ENCODE results near the gene CAMTA1.

- TF ChIP-seq POLR2A (IDR thresholded peaks at IDR 0.05; ENCODE audit: low read length) (no peak), GATA1 (IDR thresholded peaks at IDR 0.05; ENCODE audit: low read depth, low read length) (no peak)
Measured at GRCh38 chr1:6823793-6824192, 38.5 kb downstream of the CAMTA1 start.

All from erythroblast (primary cell).